Raji (cell line): ENCODE data around the gene LILRB3.
"Not testable (repeated sequence)": the region's sequence is repeated elsewhere in the genome, so short reads cannot be mapped to it uniquely, and the experiment has no call there.

ENCODE experiments used
- POLR2A ChIP-seq: IDR thresholded peaks from 2 replicates; pipeline ENCODE4 v1.6.1; 2011; ENCODE audit warnings: low read depth, low read length, control low read depth; ENCODE audit not compliant: insufficient read depth

Gene LILRB3

DNA sequence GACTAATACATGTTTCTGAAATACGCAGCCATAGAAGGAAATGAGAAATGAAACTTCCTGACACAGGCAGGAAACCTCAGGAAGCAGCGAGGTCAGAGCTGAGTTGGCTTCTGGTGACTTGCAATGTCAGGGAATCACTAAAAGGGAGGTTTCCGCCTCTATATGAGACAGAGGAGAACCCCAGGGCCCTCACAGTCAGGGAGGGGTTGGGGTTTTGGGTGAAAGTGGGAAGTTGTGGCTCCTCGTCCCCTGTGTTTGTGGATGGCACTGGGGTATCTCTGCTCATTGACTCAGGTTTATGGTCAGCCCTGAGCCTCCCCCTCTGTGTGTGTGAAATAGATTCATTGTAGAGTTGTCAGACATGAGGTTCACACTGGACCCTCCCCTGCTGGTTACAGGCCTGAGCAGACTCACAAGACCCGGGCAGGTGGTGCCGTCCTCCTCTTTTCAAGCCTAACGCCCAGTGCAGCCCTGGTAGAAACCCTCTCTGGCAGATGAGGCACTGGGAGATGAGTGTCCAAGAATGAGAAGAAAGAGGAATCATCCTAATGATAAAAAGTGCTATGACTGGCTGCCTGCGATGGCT lies 25.3 kb upstream of the LILRB3 start:
- TF ChIP-seq POLR2A, result no peak

DNA sequence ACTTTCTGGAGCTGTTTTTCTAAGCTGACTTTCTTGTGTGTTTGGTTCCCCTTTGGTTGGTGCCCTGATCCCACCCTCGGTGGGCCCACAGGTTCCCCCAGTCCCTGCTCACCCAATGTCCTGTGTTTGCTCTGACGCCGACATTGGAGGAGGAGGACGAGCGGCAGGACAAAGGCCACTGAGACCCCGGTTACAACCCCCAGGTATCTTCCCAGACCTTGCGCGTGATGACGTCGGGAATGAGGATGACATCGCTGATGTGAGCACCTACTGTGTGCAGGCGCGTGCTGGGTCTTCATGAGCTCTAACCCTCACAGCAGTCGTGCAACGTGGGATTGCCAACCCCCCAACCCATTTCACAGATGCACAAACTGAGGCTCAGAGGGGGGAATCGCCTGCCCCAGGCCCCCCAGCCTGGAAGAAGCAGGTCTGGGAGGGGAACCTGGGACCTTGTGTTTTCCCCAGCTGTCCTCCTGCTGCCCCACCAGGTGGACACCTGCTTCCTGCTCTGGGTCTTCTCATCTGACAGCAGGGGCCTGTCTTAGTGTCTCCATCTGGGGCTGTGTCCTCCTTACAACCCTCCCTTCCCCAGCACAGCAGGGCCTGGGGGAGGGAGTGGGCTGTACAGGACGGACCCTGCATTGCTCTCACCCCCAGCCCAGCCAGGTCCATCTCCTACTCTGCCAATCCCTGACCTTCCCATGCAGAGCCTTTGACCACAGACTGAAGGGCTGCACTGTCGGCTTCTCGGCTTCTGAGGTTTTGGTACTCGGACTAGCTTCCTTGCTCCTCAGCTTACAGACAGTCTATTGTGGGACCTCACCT lies 24.5 kb upstream of the LILRB3 start:
- no peak for TF ChIP-seq POLR2A

DNA sequence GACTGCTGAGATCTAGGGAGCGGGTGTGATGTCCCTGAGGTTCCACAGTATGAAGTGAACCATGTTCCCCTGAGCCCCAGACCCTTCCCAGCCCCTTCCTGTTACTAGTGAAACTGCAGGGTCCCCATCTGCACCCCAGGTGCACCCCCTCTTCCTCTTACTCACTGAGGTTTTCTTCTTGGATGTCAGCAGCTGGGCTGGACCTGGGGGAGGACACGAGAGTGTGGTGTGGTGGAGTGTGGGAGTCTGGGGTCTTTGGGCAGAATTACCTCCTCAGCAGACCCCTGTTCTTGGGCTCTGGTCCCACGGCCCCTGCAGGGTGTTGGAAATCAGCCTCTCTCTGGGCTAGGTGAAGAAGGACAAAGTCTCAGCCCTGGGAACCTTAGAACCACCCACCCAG lies 23.1 kb upstream of the LILRB3 start:
- TF ChIP-seq POLR2A, result no peak

DNA sequence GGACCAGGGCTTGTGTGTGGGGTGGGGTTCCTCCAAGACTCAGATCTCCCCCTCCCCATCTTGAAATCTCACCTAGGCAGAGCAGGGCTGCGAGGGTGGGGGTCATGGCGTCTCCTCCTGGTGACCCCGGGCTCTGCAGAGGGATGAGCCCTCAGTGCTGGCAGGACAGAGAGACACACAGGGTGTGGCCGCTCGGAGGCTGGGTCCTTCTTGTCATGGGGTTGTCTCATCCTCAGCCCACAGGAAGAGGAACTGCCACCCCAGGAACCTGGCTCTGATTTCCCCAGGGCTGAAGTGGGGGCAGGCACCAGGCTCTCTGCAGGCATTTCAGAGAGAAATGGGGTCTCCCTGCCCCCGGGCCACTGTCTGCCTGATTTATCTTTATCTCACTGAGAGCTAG lies 19.8 kb upstream of the LILRB3 start, which contains the start of gene LILRA6:
LILRA6 (minus strand) TSS at position 145 of the 400 bp plus-strand sequence.
- TF ChIP-seq POLR2A, result not testable (repeated sequence)

DNA sequence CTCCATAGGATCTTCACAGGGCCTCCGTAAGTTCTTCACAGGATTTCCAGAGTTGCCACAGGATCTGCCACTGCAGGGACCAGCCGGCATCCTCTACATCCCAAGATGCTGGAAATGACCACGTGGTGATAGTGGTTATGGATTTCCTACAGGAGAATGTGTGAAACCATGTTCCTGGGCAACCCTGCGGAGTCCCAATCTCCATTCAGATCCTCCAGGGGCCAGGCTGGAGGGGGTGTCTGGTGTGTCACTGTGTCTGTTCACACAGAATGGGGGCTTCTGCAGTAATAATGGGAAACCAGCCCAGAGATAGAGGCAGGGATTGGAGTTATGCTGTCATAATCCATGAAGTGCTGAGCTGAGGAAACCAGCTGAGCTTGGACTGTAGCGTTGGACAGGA lies 11.1 kb upstream of the LILRB3 start:
- TF ChIP-seq POLR2A, result no peak

DNA sequence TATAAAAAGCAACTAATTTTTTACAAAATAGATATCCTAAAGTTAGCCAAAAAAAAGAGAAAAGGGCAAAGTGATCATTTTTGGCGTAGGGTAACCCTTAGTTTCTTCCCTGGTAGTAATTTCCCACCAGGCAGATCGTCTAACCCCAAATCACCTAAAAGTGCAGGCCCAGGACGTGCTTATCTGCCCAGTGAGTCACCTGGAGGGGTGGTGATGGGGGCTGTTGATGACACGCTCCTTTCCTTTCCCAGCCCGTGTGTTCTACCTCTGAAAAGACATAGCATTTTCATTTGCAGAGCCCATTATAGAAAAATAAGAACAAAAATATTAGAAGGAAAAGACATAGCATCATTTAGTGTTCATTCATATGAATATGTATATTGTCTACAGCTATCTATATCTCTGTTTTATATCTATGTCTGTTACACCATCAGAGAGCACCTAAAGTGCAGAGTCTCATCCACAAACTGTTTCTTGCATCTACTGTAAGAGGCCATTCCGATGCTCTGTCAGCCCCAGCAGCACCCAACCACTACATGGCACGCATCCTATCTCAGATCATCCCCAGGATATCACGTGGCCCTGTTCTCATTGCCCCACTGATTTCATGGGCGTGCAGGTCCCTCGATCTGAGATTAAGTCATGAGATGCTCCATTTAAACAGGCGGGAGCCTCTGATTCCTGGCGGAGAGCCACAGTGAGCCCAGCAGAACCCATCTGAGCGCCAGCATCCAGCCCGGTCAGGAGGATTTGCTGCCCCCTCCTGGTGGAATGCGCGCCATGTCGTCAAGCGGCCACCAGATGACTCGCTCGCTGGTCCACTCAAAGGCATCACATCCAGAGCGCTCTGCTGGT lies 8.5 kb upstream of the LILRB3 start:
- no peak for TF ChIP-seq POLR2A

DNA sequence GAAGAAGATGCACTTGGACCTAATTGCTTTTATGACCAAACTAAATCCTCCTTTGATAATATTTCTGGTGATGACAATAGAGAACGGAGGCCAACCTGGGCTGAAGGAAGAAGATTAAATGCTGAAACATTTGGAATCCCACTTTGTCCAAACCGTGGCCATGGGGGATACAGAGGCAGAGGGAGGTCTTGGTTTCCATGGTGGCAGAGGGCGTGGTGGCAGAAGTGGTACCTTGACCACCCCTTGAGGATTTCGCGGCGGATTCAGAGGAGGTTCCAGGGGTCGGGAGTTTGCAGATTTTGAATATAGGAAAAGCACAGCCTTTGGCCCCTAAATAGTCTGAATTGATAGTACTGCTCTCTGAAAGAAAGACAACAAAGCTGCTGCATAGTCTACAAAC lies 7.2 kb upstream of the LILRB3 start:
- no peak for TF ChIP-seq POLR2A

DNA sequence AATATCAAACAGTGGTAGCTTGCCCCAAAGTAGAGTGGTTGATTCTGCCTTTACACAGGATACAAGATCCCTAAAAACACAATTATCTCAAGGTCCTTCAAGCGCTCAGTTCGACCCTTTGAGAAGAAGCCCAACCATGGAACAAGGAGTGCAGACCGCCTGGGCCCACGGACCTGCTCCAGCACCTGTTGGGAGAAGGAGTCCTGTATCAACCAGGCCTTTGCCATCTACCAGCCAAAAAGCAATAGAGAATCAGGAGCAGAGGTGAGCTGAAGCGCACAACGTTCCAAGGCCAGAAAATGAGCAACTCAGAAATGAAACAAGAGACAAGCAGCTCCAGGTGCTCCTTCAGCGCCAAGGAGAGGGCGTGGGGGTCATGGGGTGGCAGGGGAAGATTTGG lies 6.3 kb upstream of the LILRB3 start:
- no peak for TF ChIP-seq POLR2A

DNA sequence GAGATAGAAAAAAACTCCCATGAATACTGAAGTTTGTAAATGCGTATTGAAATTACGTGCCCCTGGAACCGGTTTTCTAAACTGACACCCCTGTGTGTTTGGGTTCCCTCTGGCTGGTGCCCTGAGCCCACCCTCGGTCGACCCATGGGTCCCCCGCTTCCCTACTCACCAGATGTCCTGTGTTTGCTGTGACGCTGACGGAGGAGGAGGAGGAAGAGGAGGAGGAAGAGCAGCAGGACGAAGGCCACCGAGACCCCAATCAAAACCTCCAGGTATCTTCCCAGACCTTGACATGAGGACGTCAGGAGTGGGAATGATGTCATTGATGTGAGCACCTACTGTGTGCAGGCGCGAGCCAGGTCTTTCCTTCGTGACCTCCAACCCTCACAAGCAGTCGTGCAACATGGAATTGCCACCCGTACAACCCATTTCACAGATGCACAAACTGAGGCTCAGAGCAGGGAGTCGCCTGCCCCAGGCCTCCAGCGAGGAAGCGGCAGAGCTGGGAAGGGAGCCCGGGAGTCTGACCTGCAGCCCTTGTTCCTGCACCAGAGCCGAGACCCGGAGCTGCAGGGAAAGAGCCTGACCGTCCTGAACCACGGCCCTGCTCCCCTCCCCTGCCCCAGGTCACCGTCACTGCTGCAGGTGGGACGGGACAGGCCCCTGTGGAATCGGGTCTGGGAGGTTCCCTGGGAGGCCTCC lies 3.7 kb downstream of the LILRB3 start:
- no peak for TF ChIP-seq POLR2A

DNA sequence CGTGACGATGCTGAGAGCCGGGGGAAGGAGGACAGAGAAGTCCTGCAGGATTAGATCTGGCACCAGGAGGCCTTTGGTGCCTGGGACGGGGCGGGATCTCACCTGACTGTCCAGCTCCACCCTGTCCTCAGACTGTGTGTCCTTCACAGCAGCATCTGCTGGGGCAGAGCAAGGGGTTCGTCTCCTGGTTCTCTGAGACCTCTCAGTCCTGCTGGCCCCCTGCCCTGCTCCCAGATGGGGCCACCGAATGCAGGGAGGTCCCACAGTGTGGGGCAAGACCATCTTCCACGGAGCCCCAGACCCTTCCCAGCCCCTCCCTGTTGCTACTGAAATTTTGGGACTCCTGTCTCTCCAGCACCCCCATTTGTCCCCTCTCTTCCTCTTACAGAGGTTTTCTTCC lies 4.5 kb downstream of the LILRB3 start:
- TF ChIP-seq POLR2A, result no peak

DNA sequence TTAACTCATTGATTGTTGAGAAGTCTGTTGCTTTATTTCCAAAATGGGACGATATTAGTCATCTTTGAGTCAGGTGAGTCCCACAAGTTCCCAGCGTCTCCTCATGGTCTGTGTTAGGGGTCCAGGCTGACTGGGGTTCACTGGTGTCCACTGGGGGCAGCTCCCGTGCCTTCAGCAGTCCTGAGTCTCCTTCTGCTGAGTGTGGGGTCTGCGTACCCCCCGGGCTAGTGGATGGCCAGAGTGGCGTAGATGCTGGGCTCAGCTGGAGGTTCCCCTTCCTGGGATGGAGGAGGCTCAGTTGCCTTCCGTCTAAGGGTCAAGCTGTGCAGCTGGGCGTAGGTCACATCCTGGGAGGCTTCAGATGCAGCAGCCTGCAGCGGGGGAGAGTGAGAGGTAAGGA lies 5.9 kb downstream of the LILRB3 start:
- no peak for TF ChIP-seq POLR2A

DNA sequence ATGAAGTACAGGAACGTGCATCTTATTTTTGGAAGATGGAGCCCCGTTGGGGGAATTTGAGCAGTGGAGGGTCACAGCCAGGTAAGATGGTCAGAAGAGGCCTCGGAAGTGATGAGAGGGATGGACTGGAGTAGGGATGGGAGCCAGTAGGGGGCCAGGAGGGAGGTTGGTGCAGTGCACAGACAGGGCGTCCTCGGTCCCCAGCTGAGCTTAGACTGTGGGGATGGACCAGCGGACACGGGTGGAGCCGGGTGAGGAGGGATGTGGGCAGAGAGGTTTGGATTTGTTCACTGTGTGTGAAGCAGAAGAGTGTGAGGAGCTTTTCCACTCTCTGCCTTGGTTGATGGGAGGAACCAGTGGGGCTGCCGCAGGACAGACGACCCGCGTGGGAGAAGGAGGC lies 11.6 kb downstream of the LILRB3 start:
- no peak for TF ChIP-seq POLR2A

DNA sequence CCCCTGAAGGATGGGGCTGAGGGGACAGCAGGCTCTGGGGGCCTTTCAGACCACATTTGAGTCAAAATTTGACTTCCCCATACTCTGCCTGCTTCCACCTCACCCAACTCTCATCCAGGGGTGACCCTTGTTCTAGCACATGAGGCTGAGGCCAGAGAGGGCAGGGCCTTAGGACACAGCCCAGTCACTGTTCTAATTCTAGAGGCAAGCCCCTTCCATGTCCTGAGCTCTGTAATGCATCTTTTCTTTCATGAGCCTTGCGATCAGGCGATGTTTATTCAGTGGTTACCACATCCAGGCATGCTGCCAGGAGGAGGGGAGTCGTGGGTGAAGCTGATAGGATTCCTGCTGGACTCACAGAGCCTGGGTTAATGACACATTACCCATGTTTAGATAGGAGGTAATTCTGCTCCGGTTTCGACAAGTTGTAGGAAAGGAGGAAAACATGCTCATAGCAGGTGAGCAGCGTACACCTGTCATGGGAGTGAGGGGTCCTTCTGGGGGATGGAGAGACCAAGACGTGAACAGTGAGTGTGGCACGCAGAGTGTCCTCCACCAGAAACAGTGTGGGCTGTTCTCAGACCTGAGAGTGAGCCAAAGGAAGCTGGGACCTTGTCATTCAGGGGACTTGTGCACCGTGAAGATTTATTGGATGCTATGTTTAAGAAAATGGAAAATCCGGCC lies 12.9 kb downstream of the LILRB3 start:
- TF ChIP-seq POLR2A, result no peak

DNA sequence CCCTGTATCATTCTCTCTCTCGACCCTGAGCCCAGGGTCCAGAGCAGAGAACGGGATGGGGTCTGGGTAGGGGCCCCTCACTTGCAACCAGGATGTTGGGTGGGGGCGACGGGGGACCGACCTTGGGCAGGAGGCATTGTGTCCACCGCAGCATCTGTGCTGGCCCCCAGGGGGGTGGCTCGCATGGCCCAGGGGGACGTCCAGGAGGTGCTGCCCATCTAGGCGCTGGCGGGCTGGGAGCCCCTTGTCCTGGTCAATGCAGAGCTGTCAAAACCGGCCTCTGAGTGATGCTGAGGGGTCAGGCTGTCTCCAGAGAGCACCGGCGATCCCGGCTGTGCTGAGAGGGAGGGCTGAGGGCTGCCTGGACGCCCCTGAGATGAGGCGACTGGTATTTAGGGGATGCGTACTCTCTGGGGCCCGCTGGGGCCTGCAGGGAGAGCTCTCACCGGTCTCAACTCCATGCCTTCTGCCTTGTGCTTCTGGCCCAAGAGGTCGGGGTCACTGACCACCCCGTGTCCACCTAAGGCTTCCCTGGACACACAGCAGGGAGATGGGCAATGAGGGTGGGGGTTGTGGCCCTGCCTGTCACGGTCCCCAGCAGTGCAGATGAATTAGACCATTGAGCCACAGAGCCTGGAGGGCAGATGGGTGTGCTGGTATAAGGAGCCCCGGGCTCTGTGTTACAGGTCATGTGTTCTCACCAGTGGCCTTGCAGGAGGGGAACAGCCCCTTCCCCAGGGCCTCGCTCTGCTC lies 13.6 kb downstream of the LILRB3 start:
- no peak; the same call in 1 of the 2 replicates for TF ChIP-seq POLR2A

DNA sequence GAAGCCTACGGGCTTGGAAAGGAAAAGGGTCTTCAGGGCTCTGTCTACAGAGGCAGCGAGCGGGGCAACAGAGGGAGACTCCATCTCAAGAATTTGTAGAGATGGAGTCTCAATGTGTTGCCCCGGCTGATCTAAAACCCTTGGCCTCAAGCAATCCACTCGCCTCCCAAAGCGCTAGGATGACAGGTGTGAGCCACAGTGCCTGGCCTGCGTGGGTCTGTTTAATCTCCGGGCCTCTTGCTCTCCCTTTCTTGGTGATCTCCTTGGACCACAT lies 14.1 kb downstream of the LILRB3 start:
- 0 out of 2 replicates have a peak, but pooled peaks have one; percentile 7 for TF ChIP-seq POLR2A
